Breast epithelium (tissue), 3 donors: Measurements from ENCODE around the gene GABRD.

Experiments used
- CTCF ChIP-seq, 3 donors: fragments of 450-650 bp; IDR thresholded peaks; one replicate each; pipeline ENCODE4 v1.5.1; 2016 to 2017; ENCODE audit warnings: antibody characterized with exemption in 3 of 3, mild to moderate bottlenecking in 3 of 3, moderate library complexity in 3 of 3
- POLR2A ChIP-seq: fragments of 450-650 bp; IDR thresholded peaks from one replicate; pipeline ENCODE4 v1.6.1; 2016; ENCODE audit warnings: antibody characterized with exemption, mild to moderate bottlenecking, moderate library complexity
- POLR2AphosphoS5 ChIP-seq, 3 donors: sonication (generic); formaldehyde crosslinking; IDR thresholded peaks; one replicate each; pipeline ENCODE4 v1.6.1; 2017; ENCODE audit warnings: antibody characterized with exemption in 3 of 3

GRCh38 chr1:2061065-2061778, 42.1 kb downstream of the GABRD start:
- TF ChIP-seq CTCF (IDR thresholded peaks at IDR 0.05) (no peak), POLR2A (no peak), POLR2AphosphoS5 (IDR thresholded peaks at IDR 0.05) (no peak)
